LNCAP (cell line): ENCODE data around the gene CBFA2T3.

Source experiments
- TF ChIP-seq, protein P1 (sequence below): fragments of 450-650 bp; IDR thresholded peaks from 2 replicates; pipeline ENCODE4 v1.5.1; 2017; ENCODE audit warnings: mild to moderate bottlenecking

The CBFA2T3 gene

DNA sequence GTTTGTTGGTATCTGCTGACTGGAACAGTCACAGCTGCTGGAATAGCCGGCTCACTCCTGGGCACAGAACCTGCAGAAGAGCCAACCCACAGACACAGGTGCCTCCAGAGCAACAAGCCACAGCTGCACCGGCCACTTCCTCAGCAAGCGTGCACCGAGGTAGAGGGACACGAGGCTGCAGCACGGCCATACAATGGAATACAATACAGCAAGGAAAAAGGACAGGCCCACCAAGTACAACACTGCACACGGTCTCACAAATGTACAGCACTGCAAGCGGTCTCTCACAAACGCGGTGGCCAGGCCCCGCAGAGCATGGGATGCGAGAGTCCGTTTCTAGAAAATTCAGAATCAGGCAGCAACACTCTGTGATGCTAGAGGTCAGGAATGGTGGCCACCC, 63.1 kb downstream of the CBFA2T3 start:
- TF ChIP-seq, protein P1, sequence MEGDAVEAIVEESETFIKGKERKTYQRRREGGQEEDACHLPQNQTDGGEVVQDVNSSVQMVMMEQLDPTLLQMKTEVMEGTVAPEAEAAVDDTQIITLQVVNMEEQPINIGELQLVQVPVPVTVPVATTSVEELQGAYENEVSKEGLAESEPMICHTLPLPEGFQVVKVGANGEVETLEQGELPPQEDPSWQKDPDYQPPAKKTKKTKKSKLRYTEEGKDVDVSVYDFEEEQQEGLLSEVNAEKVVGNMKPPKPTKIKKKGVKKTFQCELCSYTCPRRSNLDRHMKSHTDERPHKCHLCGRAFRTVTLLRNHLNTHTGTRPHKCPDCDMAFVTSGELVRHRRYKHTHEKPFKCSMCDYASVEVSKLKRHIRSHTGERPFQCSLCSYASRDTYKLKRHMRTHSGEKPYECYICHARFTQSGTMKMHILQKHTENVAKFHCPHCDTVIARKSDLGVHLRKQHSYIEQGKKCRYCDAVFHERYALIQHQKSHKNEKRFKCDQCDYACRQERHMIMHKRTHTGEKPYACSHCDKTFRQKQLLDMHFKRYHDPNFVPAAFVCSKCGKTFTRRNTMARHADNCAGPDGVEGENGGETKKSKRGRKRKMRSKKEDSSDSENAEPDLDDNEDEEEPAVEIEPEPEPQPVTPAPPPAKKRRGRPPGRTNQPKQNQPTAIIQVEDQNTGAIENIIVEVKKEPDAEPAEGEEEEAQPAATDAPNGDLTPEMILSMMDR, result no peak

GRCh38 chr16:88913001-88913612, 63.9 kb downstream of the CBFA2T3 start:
- TF ChIP-seq, protein P1, result no peak

DNA sequence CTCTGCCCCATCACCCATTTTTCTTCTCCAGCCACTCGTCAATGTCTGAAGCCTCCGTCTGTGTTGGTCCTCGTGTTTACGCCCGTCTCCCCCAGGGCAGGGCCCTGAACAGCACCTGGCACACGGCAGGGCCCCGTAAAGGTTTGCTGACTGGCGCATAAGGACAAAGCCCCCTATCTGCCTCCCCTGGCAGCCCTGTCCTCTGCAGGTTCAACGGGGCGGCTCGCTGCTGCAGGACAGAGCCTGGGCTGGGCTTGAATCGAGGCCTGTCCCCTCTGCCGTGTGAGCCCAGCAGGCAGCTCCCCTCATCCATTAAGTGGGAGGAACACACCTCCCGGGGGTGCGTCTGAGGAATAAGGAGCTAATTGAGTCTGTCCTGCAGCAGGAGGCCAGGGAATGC, 64.5 kb downstream of the CBFA2T3 start:
- TF ChIP-seq, protein P1, result no peak

DNA sequence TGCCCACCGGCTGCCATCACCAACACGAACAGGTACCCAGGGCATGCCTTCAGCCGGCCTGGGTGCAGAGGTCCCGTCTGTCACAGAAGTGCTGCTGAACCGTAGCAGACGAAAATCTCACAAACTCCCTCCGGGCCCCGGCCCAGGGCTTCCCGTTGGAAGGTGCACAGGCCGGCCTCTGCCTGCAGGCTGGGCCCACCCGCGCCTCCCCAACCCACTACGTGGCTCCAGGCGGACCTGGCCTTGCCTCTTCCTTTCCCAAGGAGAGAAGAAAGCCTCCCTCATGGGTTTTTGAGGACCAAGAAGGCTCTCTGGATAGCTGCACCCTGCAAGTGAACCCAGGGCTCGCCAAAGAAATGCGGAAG, 65.1 kb downstream of the CBFA2T3 start:
- TF ChIP-seq, protein P1, result no peak

GRCh38 chr16:88911136-88911945, 65.7 kb downstream of the CBFA2T3 start:
- TF ChIP-seq, protein P1, result no peak

DNA sequence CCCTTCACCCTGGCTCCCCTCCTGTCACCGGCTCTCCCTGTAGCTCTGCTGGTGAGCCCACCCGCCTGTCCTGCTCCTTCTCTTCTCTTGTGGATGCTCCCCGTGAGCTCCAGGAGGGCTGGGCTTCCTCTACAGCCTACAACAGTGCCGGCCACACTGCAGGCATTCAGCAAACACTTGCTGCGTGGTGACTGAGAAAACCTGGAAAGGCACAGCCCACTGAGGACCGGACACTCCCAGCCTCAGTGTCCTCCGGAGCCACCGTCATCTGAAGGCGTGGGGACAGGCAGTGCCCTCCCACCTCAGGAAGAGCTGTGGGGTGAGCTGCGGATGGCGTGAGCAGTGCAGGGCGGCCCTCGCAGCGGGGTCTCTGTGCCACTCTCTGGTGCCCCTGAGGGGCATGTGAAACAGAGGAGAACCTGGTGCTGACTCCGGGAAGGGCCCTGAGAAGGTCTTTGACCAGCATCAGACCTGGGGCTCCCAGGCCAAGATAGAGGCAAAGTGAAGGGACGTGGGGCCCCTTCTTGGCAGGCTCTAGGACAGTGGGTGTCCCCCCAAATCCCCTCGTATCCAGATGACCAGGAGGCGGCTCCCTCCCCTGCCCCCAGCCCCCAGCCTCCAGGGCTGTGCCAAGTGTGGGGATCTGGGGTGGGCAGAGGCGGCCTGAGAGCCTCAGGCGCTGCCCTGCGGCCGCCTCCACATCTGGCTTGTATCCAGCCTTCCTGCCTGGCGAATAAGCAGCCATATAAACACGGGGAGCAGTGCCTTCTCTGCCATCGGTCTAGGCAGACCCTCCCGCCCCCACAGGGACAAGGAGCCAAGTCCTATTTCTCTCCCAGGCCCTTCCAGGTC, 66.5 kb downstream of the CBFA2T3 start:
- TF ChIP-seq, protein P1, result no peak

DNA sequence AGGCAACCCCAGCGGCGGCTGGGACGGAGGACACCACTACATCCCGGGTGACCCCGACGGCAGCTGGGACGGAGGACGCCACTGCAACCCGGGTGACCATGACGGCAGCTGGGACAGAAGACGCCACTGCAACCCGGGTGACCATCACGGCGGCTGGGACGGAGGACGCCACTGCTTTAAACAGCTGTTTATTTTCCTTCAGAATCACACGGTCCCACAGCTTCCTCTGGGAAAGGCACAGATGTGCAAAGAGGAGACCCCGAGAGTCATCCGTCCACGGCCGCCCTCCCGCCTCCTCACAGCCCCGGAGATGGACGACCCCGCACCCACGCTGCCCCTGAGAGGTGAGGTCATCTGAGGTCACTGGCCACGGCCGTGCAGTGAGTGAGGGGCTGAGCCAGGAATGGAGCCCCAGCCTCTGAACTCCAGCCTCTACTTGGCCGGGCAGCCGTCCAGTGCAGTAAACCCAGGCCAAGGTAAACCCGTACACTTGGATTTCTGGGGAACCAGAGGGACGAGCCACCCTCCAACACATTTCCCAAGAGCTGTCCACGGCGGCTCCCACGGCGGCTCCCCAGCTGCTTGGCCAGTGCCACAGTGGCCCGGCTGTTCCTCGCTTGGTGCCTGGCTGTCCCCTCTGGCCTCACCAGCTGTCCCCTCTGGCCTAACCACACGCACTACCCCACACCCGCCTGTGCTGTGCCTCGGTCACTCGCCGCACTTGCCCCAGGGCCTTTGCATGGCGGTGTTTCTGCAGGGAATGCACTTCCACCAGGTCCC, 67.4 kb downstream of the CBFA2T3 start:
- TF ChIP-seq, protein P1, result no peak
